Mucosa of stomach (tissue), 1 donor: Measurements from ENCODE around the gene ABCB4.

Experiments used
- H3K27me3 ChIP-seq: one replicate; pipeline ENCODE4 v1.7.0; 2013; ENCODE audit warnings: mild to moderate bottlenecking, low read length; ENCODE audit not compliant: control insufficient read depth, insufficient read depth
- H3K36me3 ChIP-seq: one replicate; pipeline ENCODE4 v1.7.0; 2013; ENCODE audit warnings: low read length; ENCODE audit not compliant: control insufficient read depth, insufficient read depth
- H3K4me1 ChIP-seq: one replicate; pipeline ENCODE4 v1.7.0; 2013; ENCODE audit warnings: mild to moderate bottlenecking, low read length; ENCODE audit not compliant: control insufficient read depth, insufficient read depth
- H3K4me3 ChIP-seq: one replicate; pipeline ENCODE4 v1.7.0; 2013; ENCODE audit warnings: low read length
- H3K9ac ChIP-seq: one replicate; pipeline ENCODE4 v1.7.0; 2013; ENCODE audit warnings: mild to moderate bottlenecking, low read length, moderate library complexity
- H3K9me3 ChIP-seq: one replicate; pipeline ENCODE4 v1.7.0; 2013; ENCODE audit warnings: mild to moderate bottlenecking, low read length, moderate library complexity; ENCODE audit not compliant: control insufficient read depth
- donor health status: Pancreatic carcinoma.

The ABCB4 gene

GRCh38 chr7:87448388-87448787 lies 27.1 kb downstream of the ABCB4 start:
- no peaks in the 10 kb centered on the region for H3K9me3 ChIP-seq
- H3K4me1 ChIP-seq = no peaks in the 10 kb centered on the region
- H3K9ac ChIP-seq = no peak overlapping the region
- no peaks in the 10 kb centered on the region for H3K27me3 ChIP-seq
- H3K36me3 ChIP-seq = no peaks in the 10 kb centered on the region
- H3K4me3 ChIP-seq = no peak overlapping the region

DNA sequence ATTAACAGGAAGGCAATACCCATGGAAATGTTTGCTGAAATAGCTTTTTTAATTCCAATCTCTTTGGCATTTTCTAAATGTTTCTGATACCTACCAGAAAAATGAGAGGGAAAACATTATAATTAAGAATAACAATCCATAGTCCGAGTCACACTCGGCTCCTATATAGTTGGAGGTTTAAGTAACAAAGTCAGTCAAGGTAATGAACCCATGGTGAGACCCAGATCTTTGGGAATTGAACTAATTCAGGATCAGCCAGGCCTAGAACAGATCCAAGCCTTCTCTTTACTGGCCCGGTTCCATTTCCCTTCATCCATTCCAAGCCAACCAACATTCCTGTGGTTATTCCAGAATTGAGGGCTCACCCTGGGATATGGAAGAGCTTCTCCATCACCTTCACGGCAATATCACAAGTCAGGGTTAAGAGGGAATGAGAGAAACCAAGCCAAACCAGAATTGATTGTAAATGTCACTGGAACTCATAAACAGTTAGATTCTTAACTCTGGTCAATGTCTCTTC lies 28.3 kb downstream of the ABCB4 start:
- Histone ChIP-seq H3K27me3 (no peaks in the 10 kb centered on the region), H3K4me3 (no peak overlapping the region), H3K9me3 (no peaks in the 10 kb centered on the region), H3K36me3 (no peaks in the 10 kb centered on the region), H3K4me1 (no peaks in the 10 kb centered on the region), H3K9ac (no peak overlapping the region)

GRCh38 chr7:87445897-87446296 lies 29.6 kb downstream of the ABCB4 start:
- no peaks in the 10 kb centered on the region for H3K36me3 ChIP-seq
- H3K4me3 ChIP-seq = no peak overlapping the region
- no peaks in the 10 kb centered on the region for H3K9me3 ChIP-seq
- no peak overlapping the region for H3K9ac ChIP-seq
- no peaks in the 10 kb centered on the region for H3K27me3 ChIP-seq
- H3K4me1 ChIP-seq = no peaks in the 10 kb centered on the region

GRCh38 chr7:87435546-87435945 lies 39.9 kb downstream of the ABCB4 start:
- H3K9ac ChIP-seq = no peak overlapping the region
- no peaks in the 10 kb centered on the region for H3K4me1 ChIP-seq
- no peaks in the 10 kb centered on the region for H3K9me3 ChIP-seq
- H3K4me3 ChIP-seq = no peak overlapping the region
- no peaks in the 10 kb centered on the region for H3K36me3 ChIP-seq
- H3K27me3 ChIP-seq = no peaks in the 10 kb centered on the region

DNA sequence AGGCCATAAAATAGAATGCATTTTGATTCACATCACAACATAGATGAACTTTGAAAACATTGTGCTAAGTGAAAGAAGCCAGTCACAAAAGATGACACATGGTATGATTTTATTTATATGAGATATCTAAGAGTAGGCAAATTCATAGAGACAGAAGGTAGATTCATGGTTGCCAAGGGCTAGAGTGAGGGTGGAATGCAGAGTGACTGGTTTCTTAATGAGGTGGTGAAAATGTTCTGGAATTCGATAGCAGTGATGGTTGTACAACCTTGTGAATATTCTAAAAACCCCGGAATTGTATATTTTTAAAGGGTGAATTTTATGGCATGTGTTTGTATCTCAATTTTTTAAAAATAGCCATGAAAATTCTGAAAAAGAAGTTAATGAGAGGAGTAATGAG lies 42.9 kb downstream of the ABCB4 start:
- no peak overlapping the region for H3K4me3 ChIP-seq
- H3K27me3 ChIP-seq = no peaks in the 10 kb centered on the region
- no peaks in the 10 kb centered on the region for H3K4me1 ChIP-seq
- no peaks in the 10 kb centered on the region for H3K36me3 ChIP-seq
- H3K9ac ChIP-seq = no peak overlapping the region
- H3K9me3 ChIP-seq = no peaks in the 10 kb centered on the region

GRCh38 chr7:87427288-87427687 lies 48.2 kb downstream of the ABCB4 start:
- H3K36me3 ChIP-seq = no peaks in the 10 kb centered on the region
- H3K9me3 ChIP-seq = no peaks in the 10 kb centered on the region
- no peak overlapping the region for H3K9ac ChIP-seq
- no peaks in the 10 kb centered on the region for H3K27me3 ChIP-seq
- H3K4me3 ChIP-seq = no peak overlapping the region
- H3K4me1 ChIP-seq = no peaks in the 10 kb centered on the region

- Histone ChIP-seq H3K27me3 (no peaks in the 10 kb centered on the region), H3K36me3 (no peaks in the 10 kb centered on the region), H3K4me1 (no peaks in the 10 kb centered on the region), H3K4me3 (no peak overlapping the region), H3K9me3 (no peaks in the 10 kb centered on the region), H3K9ac (no peak overlapping the region)
These were observed 49.3 kb downstream of the ABCB4 start for GRCh38 chr7:87426160-87426559.

DNA sequence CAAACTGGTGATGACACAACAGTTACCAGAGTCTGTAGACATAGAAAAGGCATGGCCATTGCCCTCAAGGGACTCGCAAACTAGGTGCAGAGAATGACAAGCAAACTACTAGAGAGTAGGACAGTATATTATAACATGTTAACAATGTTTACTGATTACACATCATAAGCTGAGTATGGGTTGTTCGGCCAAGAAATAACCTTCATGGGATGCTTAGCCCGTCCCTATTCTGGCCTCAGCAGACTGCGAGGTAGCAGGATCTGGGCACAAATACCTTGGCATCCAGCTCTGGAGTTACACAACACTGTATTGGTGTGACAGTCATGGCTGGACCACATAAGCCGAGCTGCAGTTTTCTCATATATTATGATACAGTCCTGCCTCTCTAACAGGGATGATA lies 51.4 kb downstream of the ABCB4 start:
- Histone ChIP-seq H3K27me3 (no peaks in the 10 kb centered on the region), H3K9me3 (no peaks in the 10 kb centered on the region), H3K4me3 (no peak overlapping the region), H3K4me1 (no peaks in the 10 kb centered on the region), H3K36me3 (no peaks in the 10 kb centered on the region), H3K9ac (no peak overlapping the region)

DNA sequence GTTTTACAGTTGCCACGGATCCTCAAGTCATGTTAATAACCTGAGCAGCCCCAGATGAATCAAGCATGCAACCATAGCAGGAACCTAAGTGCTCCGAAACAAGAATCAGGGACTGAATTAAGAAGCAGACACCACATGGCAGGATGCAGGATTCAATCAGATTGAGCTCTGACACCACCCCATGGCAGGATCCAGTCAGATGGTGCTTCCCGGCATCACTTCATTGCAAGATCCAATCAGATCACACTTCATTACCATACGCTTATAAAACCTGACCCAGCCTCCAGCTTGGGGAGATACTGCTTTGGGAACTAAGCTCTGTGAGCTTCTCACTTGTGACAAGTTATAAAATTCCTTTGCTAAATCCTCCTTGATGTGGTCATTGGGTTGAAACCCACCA lies 55.3 kb downstream of the ABCB4 start:
- H3K4me1 ChIP-seq = no peaks in the 10 kb centered on the region
- H3K36me3 ChIP-seq = no peaks in the 10 kb centered on the region
- H3K4me3 ChIP-seq = no peak overlapping the region
- H3K9ac ChIP-seq = no peak overlapping the region
- no peaks in the 10 kb centered on the region for H3K9me3 ChIP-seq
- H3K27me3 ChIP-seq = no peaks in the 10 kb centered on the region

DNA sequence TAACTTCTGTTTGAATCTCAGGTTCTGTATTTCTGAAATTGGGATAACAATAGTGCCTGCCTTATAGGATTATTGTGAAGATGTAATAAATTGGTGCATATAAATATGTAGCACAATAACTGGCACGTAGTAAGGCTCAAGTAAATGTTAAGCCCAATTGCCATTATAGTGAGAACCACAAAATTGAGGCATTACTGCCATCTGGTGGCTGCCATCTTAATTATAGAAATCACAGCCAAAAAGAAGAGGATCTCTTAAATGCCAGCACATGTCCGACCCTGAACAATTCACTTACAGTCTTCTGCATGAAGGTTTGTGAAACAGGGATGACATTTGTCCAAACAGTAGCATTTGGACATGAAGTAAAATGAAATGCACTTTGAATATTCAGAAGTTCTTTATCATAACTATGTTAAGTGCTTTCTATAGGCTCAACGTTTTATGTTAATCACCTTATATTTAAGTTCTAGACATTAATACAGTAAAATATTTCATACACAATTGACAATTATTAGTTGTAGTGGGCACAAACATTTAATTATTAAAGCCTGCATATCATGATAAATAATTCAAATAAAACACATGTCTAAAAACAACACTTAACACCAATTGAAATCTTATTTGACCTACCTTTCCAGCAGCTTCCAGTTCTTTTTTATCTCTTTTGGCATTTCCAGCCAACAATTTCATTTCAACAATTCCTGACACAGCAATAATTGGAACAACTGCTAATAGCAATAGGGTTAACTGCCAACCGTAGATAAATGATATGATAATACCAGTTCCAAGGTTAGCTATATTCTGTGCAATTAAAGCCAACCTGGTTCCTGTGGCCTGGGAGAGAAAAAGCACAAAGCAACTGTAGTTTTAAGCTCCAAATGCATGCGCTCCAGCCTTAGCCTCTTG lies 58.5 kb downstream of the ABCB4 start:
- Histone ChIP-seq H3K4me1 (no peaks in the 10 kb centered on the region), H3K36me3 (no peaks in the 10 kb centered on the region), H3K9me3 (no peaks in the 10 kb centered on the region), H3K9ac (no peak overlapping the region), H3K4me3 (no peak overlapping the region), H3K27me3 (no peaks in the 10 kb centered on the region)

- Histone ChIP-seq H3K27me3 (no peaks in the 10 kb centered on the region), H3K9ac (no peak overlapping the region), H3K9me3 (no peaks in the 10 kb centered on the region), H3K4me1 (no peaks in the 10 kb centered on the region), H3K36me3 (no peaks in the 10 kb centered on the region), H3K4me3 (no peak overlapping the region)
These were observed 60.7 kb downstream of the ABCB4 start for GRCh38 chr7:87414794-87415188.

GRCh38 chr7:87413951-87414793 lies 61.3 kb downstream of the ABCB4 start:
- H3K36me3 ChIP-seq = no peaks in the 10 kb centered on the region
- H3K9ac ChIP-seq = no peak overlapping the region

More at GRCh38 chr7:87413951-87414793, 61.3 kb downstream of the ABCB4 start:
- no peaks in the 10 kb centered on the region for H3K9me3 ChIP-seq
- no peaks in the 10 kb centered on the region for H3K27me3 ChIP-seq
- H3K4me3 ChIP-seq = no peak overlapping the region
- H3K4me1 ChIP-seq = no peaks in the 10 kb centered on the region
